CD4-positive, alpha-beta T cell treated with Interleukin-6 for 4 hours (primary cell): ENCODE results near the gene CMC2.

ENCODE experiments used
- DNase-seq: peaks from one replicate; pipeline ENCODE4 v3.0.0-alpha.2; 2020; ENCODE audit warnings: mixed read lengths

CMC2 gene

DNA sequence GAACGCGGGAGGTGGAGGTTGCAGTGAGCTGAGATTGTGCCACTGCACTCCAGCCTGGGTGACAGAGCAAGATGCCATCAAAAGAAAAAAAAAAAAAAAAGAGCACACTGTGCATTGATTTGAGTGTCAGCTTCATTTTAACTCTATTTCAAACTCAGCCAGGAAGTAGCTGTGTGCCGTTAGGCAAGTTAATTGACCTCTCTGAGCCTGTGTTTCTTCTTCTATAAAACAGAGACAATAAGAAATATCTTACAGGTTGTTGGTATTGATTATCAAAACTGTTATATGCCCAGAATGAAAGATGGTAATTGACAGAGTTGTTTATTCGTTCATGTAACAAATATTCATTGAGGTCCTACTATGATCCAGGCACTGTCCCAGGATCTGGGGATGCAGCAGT lies 83.3 kb downstream of the CMC2 start:
- no peak for DNase-seq
